ENCODE results near the gene TGFBRAP1. TPM values are rescaled to one million over a fixed set of nuclear protein-coding genes. Genes with fewer than 3 reads are reported as not detected.

TGFBRAP1 gene
- total and polyA plus RNA-seq, 9 of the 15 experiments (the other 6 are each of a cell fraction or from before 2014, with no cell fraction given): 3.7 to 18.0 (median 11.0) TPM

- Histone ChIP-seq H3K4me3 (no peak overlapping the region), H3K4me1 (replicated peaks in 1 of 2; ENCODE audit: control insufficient read depth in 2 of 2, insufficient read depth in 2 of 2, low read length in 2 of 2) (no peaks in the 10 kb centered on the region), H3K9me1 (ENCODE audit: control insufficient read depth, insufficient read depth, low read length) (peaks cover 3% of the 10 kb centered on the region), H3K79me2 (ENCODE audit: control insufficient read depth, insufficient read depth, low read length) (no peaks in the 10 kb centered on the region), H3K27me3 (ENCODE audit: control insufficient read depth in 2 of 2, insufficient read depth in 2 of 2, low read length in 2 of 2) (no peaks in the 10 kb centered on the region), H3K27ac (ENCODE audit: extremely low read depth, low read depth, low read length) (no peak overlapping the region), H3K4me2 (ENCODE audit: insufficient read depth, low read length) (no peak overlapping the region), H2AFZ (ENCODE audit: low read depth, low read length) (no peak overlapping the region), H3K9ac (ENCODE audit: insufficient read depth in 1 of 2, low read depth in 2 of 2, low read length in 2 of 2) (no peak overlapping the region), H3K36me3 (ENCODE audit: control insufficient read depth, insufficient read depth, low read length) (peaks cover 98% of the 10 kb centered on the region), H4K20me1 (replicated peaks; ENCODE audit: control insufficient read depth, insufficient read depth, low read length) (no peaks in the 10 kb centered on the region), H3K9me3 (replicated peaks; ENCODE audit: control insufficient read depth, insufficient read depth, low read depth, low read length) (no peaks in the 10 kb centered on the region)
- POLR2A ChIA-PET: interaction anchor here (1.2 kb wide), 1 partner anchor 9 kb away, joined by 3 read pairs; no protein-coding TSS in a partner anchor
- BruUV-seq (replicated peaks): no TSS peak
- 85% methylated on average over 4 of the region's 4 CpGs for WGBS (ENCODE audit: insufficient coverage, low coverage, missing lambda C conversion rate)
- no peak for DNase-seq (ENCODE audit: extremely low read depth in 1 of 4, low spot score in 3 of 4)
- FAIRE-seq: no peak
- CTCF ChIA-PET (ENCODE audit: low intra/inter-chr PET ratio): no interaction called here
- no peak for ATAC-seq
- intact Hi-C loops (cut with micrococcal nuclease): no loop called here
- in situ Hi-C loops (cut with MboI): no loop called here
- TF ChIP-seq GTF3C2 (IDR thresholded peaks at IDR 0.05; ENCODE audit: borderline replicate concordance, extremely low read depth, insufficient read length) (no peak), RREB1 (CRISPR knock-in tag; IDR thresholded peaks at IDR 0.05) (no peak), SRF (CRISPR knock-in tag; IDR thresholded peaks at IDR 0.05) (no peak), ZSCAN29 (IDR thresholded peaks at IDR 0.05) (no peak), CSDE1 (IDR thresholded peaks at IDR 0.05) (no peak), ZNF140 (CRISPR knock-in tag; IDR thresholded peaks at IDR 0.05) (no peak), ZZZ3 (IDR thresholded peaks at IDR 0.05) (no peak), RBFOX2 (IDR thresholded peaks at IDR 0.05; ENCODE audit: low read depth, low read length) (no peak), C11orf30 (IDR thresholded peaks at IDR 0.05; ENCODE audit: low read depth) (no peak), XRCC5 (IDR thresholded peaks at IDR 0.05; ENCODE audit: low read depth, low read length) (no peak), RBM14 (IDR thresholded peaks at IDR 0.05; ENCODE audit: borderline replicate concordance, insufficient read depth, low read depth, low read length) (no peak), PHB2 (IDR thresholded peaks at IDR 0.05; ENCODE audit: low read depth) (no peak), ZBTB8A (IDR thresholded peaks at IDR 0.05; ENCODE audit: partially characterized antibody) (no peak), ETS2 (tag; IDR thresholded peaks at IDR 0.05; ENCODE audit: borderline replicate concordance, poor library complexity, severe bottlenecking) (no peak), CHD2 (IDR thresholded peaks at IDR 0.05; ENCODE audit: low read depth, low read length) (no peak), ZFP36 (IDR thresholded peaks at IDR 0.05; ENCODE audit: low read depth, low read length, partially characterized antibody) (no peak)
Measured at GRCh38 chr2:105274046-105274445, 55.5 kb downstream of the TGFBRAP1 start.
